Liver (tissue), 9 donors: Measurements from ENCODE around the gene TMEM179. TPM values are rescaled to one million over a fixed set of nuclear protein-coding genes. Genes with fewer than 3 reads are reported as not detected.

ENCODE experiments used
- DNase-seq: peaks from one replicate; pipeline ENCODE4 v3.0.0-alpha.2; 2017; ENCODE audit warnings: low spot score
- H3K27ac ChIP-seq, 2 donors: one replicate each; pipeline ENCODE4 v1.7.0; 2013; ENCODE audit warnings: inconsistent platforms in 2 of 2, low read length in 2 of 2, control low read depth in 1 of 2, low read depth in 1 of 2, mild to moderate bottlenecking in 1 of 2
- H3K27me3 ChIP-seq, 4 donors: one replicate each; pipeline versions ENCODE4 v1.6.1 to v1.7.0; 2013; ENCODE audit warnings: low read length in 3 of 4, inconsistent platforms in 1 of 4, mild to moderate bottlenecking in 1 of 4, moderate library complexity in 1 of 4; ENCODE audit not compliant: control insufficient read depth in 4 of 4, insufficient read depth in 4 of 4
- H3K36me3 ChIP-seq, 4 donors: one replicate each; pipeline versions ENCODE4 v1.6.1 to v1.7.0; 2013; ENCODE audit warnings: low read length in 3 of 4, mild to moderate bottlenecking in 3 of 4, low read depth in 1 of 4, moderate library complexity in 1 of 4; ENCODE audit not compliant: control insufficient read depth in 4 of 4, insufficient read depth in 3 of 4
- H3K4me1 ChIP-seq, 4 donors: one replicate each; pipeline versions ENCODE4 v1.6.1 to v1.7.0; 2013; ENCODE audit warnings: low read length in 3 of 4, mild to moderate bottlenecking in 3 of 4, moderate library complexity in 1 of 4; ENCODE audit not compliant: control insufficient read depth in 4 of 4, insufficient read depth in 4 of 4
- H3K4me3 ChIP-seq, 3 donors: one replicate each; pipeline versions ENCODE4 v1.6.1 to v1.7.0; 2013; ENCODE audit warnings: low read length in 3 of 3, control low read depth in 1 of 3, low read depth in 1 of 3, mild to moderate bottlenecking in 1 of 3
- H3K9ac ChIP-seq, 2 donors: one replicate each; pipeline ENCODE4 v1.7.0; 2013; ENCODE audit warnings: low read length in 2 of 2, mild to moderate bottlenecking in 2 of 2, moderate library complexity in 2 of 2, control low read depth in 1 of 2, low read depth in 1 of 2
- H3K9me3 ChIP-seq, 4 donors: one replicate each; pipeline versions ENCODE4 v1.6.1 to v1.7.0; 2013; ENCODE audit warnings: low read length in 3 of 4; ENCODE audit not compliant: control insufficient read depth in 4 of 4
- CTCF ChIP-seq: fragments of 150-350 bp; IDR thresholded peaks from 2 replicates; pipeline ENCODE4 v1.5.1; 2017; ENCODE audit warnings: improper control_type of control experiment, low read depth, low read length; ENCODE audit not compliant: missing input control
- EGR1 ChIP-seq, 2 donors: IDR thresholded peaks; 2 replicates each; pipeline ENCODE4 v1.6.1; 2016 to 2018; ENCODE audit warnings: antibody characterized with exemption in 2 of 2, low read depth in 2 of 2
- FOXA1 ChIP-seq: IDR thresholded peaks from 2 replicates; pipeline ENCODE4 v1.6.1; 2016; ENCODE audit warnings: antibody characterized with exemption
- FOXA2 ChIP-seq: IDR thresholded peaks from 2 replicates; pipeline ENCODE4 v1.6.1; 2016; ENCODE audit warnings: antibody characterized with exemption
- GABPA ChIP-seq, 2 donors: IDR thresholded peaks in 1 of 2; conservative IDR thresholded peaks in 1 of 2; 2 replicates each; pipeline ENCODE4 v1.6.1; 2016; ENCODE audit warnings: antibody characterized with exemption in 2 of 2, mild to moderate bottlenecking in 1 of 2, moderate library complexity in 1 of 2
- HNF4A ChIP-seq, 2 donors: conservative IDR thresholded peaks; 2 replicates each; pipeline ENCODE4 v1.6.1; 2016; ENCODE audit warnings: antibody characterized with exemption in 2 of 2, mild to moderate bottlenecking in 2 of 2
- HNF4G ChIP-seq: IDR thresholded peaks from 2 replicates; pipeline ENCODE4 v1.6.1; 2016; ENCODE audit warnings: antibody characterized with exemption
- JUND ChIP-seq, 2 donors: IDR thresholded peaks; 2 replicates each; pipeline ENCODE4 v1.6.1; 2016; ENCODE audit warnings: antibody characterized with exemption in 2 of 2
- NR2F2 ChIP-seq: IDR thresholded peaks from 2 replicates; pipeline ENCODE4 v1.6.1; 2016; ENCODE audit warnings: antibody characterized with exemption
- RAD21 ChIP-seq, 2 donors: IDR thresholded peaks; 2 replicates each; pipeline ENCODE4 v1.6.1; 2016; ENCODE audit warnings: antibody characterized with exemption in 2 of 2, mild to moderate bottlenecking in 2 of 2
- REST ChIP-seq: IDR thresholded peaks from 2 replicates; pipeline ENCODE4 v1.6.1; 2016; ENCODE audit warnings: antibody characterized with exemption, mild to moderate bottlenecking
- RXRA ChIP-seq, 2 donors: IDR thresholded peaks; 2 replicates each; pipeline ENCODE4 v1.6.1; 2017 to 2018; ENCODE audit warnings: antibody characterized with exemption in 2 of 2, mild to moderate bottlenecking in 1 of 2
- SP1 ChIP-seq: IDR thresholded peaks from 2 replicates; pipeline ENCODE4 v1.6.1; 2018; ENCODE audit warnings: antibody characterized with exemption, mild to moderate bottlenecking
- TAF1 ChIP-seq: conservative IDR thresholded peaks from 2 replicates; pipeline ENCODE4 v1.6.1; 2016; ENCODE audit warnings: antibody characterized with exemption, mild to moderate bottlenecking
- YY1 ChIP-seq: IDR thresholded peaks from 2 replicates; pipeline ENCODE4 v1.6.1; 2016; ENCODE audit warnings: antibody characterized with exemption, mild to moderate bottlenecking
- ZBTB33 ChIP-seq: IDR thresholded peaks from 2 replicates; pipeline ENCODE4 v1.6.1; 2016; ENCODE audit warnings: antibody characterized with exemption
- WGBS: extraction: QIAGEN DNeasy Blood & Tissue Kit; methylation state at CpG from one replicate; pipeline ENCODE4 v1.1.7; 2013; 5-methylcytosine and 5-hydroxymethylcytosine counted together
- polyA plus RNA-seq, 2 donors: library from polyadenylated mRNA; stranded (reverse) in 1 of 2; unstranded in 1 of 2; fragments of 200-250 nt in 1 of 2; fragments of >200 nt in 1 of 2; fragmentation: Nextera tagmentation in 1 of 2; extraction: Ambion mirVana in 1 of 2; gene quantifications; one replicate each; pipeline versions ENCODE4 v1.2.1 to v1.2.3, GENCODE V29; 2013 to 2015
- total RNA-seq, 2 donors: library from RNA; depleted of rRNA; stranded (reverse); fragments of >200 nt; gene quantifications; one replicate each; pipeline ENCODE4 v1.2.3, GENCODE V29; 2014
- TF ChIP-seq, protein P1 (sequence below): IDR thresholded peaks from 2 replicates; pipeline ENCODE4 v1.6.1; 2016; ENCODE audit warnings: antibody characterized with exemption
- TF ChIP-seq, protein P2 (sequence below): IDR thresholded peaks from 2 replicates; pipeline ENCODE4 v1.6.1; 2016; ENCODE audit warnings: antibody characterized with exemption
- donor health status: healthy.
- donor health status: healthy.
- donor health status: healthy.
- donor health status: healthy.
- donor health status: healthy.

Gene TMEM179
- total and polyA plus RNA-seq, 4 donors: 0.12 to 0.37 TPM; not detected in 2

DNA sequence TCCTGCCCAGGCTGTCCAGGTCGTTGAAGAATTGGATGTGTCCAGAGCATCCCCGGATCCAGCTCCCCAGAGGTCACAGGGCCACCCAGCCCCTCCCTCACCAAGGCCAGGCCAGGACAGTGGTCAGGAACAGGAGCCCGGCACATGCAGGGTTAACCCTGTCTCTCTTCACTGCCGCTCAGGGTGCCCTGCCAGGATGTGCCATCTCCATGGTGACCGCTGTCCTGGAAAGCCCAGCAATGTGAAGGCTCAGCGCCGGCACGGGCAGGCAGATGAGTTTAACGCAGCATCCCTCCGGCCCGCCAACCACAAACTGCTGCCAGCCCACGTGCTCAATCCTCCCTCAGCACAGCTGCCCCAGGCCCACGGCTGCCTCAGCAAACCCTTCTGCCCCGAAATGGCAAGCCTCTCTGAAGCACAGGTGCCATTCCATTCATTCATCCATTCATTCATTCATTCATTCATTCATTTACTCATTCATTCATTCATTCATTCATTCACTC lies 4.4 kb downstream of the TMEM179 start:
- no peak for TF ChIP-seq JUND (IDR thresholded peaks at IDR 0.05)
- DNase-seq: no peak

GRCh38 chr14:104599446-104599845 lies 5.1 kb downstream of the TMEM179 start:
- no peak for TF ChIP-seq EGR1 (IDR thresholded peaks at IDR 0.05; ENCODE audit: low read depth in 2 of 2)
- TF ChIP-seq RAD21 (IDR thresholded peaks at IDR 0.05): no peak
- no peak for TF ChIP-seq YY1
- no peak for TF ChIP-seq GABPA (IDR thresholded peaks at IDR 0.05 in 1 of 2, conservative IDR thresholded peaks at IDR 0.05 in 1 of 2)
- no peak for TF ChIP-seq JUND (IDR thresholded peaks at IDR 0.05)
- no peak for TF ChIP-seq FOXA2
- no peak for TF ChIP-seq TAF1
- no peak for TF ChIP-seq HNF4A (conservative IDR thresholded peaks at IDR 0.05)
- no peak for TF ChIP-seq REST
- TF ChIP-seq NR2F2: no peak
- TF ChIP-seq ZBTB33: no peak
- no peak for TF ChIP-seq RXRA (IDR thresholded peaks at IDR 0.05)
- no peak for TF ChIP-seq SP1
- TF ChIP-seq, protein P1, sequence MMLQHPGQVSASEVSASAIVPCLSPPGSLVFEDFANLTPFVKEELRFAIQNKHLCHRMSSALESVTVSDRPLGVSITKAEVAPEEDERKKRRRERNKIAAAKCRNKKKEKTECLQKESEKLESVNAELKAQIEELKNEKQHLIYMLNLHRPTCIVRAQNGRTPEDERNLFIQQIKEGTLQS: no peak
- TF ChIP-seq FOXA1: no peak
- no peak for TF ChIP-seq HNF4G
- no peak for TF ChIP-seq CTCF
- TF ChIP-seq, protein P2, sequence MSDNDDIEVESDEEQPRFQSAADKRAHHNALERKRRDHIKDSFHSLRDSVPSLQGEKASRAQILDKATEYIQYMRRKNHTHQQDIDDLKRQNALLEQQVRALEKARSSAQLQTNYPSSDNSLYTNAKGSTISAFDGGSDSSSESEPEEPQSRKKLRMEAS: no peak
- Histone ChIP-seq H3K36me3 (no peaks in the 10 kb centered on the region), H3K27me3 (peaks cover 0 to 7% (median 2%) of the 10 kb centered on the region in 4 donors), H3K4me3 (no peak overlapping the region), H3K27ac (no peak overlapping the region), H3K4me1 (peaks cover 0 to 1% (median 0%) of the 10 kb centered on the region in 4 donors), H3K9ac (no peak overlapping the region), H3K9me3 (no peaks in the 10 kb centered on the region)
- WGBS: 91% methylated on average over 7 of the region's 7 CpGs
- DNase-seq: no peak

More for the DNA sequence above, 4.4 kb downstream of the TMEM179 start:
- Histone ChIP-seq H3K4me3 (no peak overlapping the region), H3K27me3 (peaks cover 0 to 12% (median 4%) of the 10 kb centered on the region in 4 donors), H3K36me3 (no peaks in the 10 kb centered on the region), H3K9me3 (no peaks in the 10 kb centered on the region), H3K9ac (no peak overlapping the region), H3K4me1 (peaks cover 0 to 3% (median 0%) of the 10 kb centered on the region in 4 donors), H3K27ac (no peak overlapping the region)
- 26% methylated on average over 14 of the region's 14 CpGs for WGBS
